HG03025 (cell line): Measurements from ENCODE around the gene ARL14EP.

Experiments
- ATAC-seq: cut with Tn5 transposase; IDR thresholded peaks from one replicate; pipeline ENCODE4 v1.9.1; 2021; ENCODE audit warnings: mild to moderate bottlenecking, moderate library complexity; ENCODE audit not compliant: unreplicated experiment, low FRiP score

ARL14EP gene

DNA sequence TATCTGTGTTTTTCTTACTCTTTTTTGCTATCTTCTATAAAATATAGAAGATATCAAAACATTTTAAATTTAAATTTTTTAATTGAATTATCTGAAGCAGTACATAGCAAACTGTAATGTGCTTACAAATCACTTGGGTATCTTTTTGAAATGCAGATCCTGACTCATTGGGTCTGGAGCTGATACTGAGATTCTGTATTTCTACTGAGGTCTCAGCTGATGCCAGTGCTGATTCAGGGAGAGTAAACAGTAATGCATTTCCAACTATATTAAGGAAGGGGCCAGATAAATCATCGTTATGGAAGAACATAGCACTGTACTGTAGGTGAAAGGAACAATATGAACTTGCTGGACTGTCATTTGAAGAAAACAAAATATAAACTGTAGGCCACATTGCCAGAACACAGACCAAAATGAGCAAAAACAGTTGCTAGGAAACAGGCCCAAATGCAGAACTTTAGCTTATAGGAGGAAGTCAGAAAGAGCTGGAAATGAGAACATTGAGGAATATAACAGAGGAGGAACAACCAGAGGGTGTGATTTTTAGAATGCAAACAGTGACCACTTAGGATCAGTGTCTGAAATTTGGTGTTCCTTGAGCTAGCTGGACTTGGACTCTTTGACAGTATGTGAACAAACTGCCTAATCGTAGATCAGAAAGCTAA is 3.3 kb downstream of the ARL14EP start:
- no peak for ATAC-seq

DNA sequence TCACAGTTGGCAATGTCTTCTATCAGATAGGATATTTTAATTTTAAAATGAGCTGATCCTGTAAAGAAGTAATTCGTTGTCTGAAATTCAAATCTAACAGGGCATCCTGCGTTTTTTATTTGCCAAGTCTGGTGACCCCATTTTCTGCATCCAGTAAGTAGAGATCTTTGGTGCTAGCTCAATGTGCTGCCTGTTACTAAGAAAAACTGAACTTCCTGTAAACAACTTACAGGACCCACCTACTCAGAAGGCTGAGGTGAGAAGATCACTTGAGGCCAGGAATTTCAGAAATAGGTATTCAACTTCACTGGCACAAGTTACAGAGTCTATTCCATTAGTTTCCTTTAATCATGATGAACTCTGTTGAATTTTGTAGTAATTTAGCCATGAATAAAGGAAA is 4.0 kb downstream of the ARL14EP start:
- ATAC-seq = no peak

- no peak for ATAC-seq
These were observed 5.8 kb downstream of the ARL14EP start for GRCh38 chr11:30328681-30329080.

DNA sequence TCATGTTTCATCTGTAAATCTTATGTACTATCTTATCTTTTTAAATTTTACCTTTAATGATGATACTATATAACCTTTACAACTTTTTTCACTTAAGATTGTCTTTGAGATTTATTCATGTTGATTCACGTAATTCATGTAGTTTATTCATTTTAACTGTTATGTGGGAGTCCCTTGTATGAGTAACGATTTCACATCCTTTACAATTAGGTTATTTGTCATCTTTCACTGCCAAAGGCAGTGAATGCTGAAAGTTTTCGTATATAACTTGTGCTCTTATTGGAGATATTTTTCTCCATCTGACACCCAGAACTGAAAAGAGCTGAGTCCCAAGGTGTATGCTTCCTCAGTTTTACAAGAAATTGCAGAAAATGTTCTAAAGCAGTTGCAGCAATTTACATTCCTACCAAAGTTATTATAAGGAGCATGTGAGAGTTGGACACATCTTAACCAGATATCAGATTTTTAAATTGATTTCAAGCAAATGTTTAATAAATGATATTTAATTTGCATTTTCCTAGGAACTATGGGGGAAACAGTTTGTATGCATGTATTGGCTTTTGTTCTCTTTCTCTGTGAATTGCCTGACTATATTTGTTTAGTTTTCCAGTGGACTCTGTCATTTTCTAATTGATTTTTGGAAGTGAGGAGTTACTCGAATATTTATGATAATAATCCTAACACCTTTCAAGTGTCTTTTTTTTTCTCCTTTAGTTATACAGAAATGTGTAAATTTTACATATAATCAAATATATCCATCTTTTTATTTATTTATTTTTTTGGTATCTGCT is 6.4 kb downstream of the ARL14EP start:
- ATAC-seq = no peak

GRCh38 chr11:30333405-30333804 is 10.5 kb downstream of the ARL14EP start:
- no peak for ATAC-seq

- peak; percentile 97 for ATAC-seq
These were observed 19.8 kb downstream of the ARL14EP start for GRCh38 chr11:30342736-30343166.

DNA sequence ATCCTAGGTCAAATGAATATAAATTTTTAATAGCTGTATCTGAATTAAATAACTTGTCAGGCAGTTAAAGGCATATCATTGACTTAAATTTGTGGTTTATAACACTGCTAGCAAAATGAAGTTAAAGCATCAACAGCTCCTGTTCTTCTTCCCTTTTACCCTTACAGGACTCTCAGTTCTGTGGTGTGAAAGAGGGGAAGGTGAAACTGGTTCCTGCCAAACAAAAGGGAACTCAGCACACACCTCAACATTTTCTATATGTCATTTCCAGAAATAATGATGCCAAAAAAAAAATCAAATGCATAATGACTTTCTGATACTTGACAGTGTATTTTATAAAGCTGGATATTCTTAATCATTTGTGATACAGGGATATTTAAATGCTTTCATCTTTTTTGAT is 21.2 kb downstream of the ARL14EP start:
- ATAC-seq = peak; percentile 20

DNA sequence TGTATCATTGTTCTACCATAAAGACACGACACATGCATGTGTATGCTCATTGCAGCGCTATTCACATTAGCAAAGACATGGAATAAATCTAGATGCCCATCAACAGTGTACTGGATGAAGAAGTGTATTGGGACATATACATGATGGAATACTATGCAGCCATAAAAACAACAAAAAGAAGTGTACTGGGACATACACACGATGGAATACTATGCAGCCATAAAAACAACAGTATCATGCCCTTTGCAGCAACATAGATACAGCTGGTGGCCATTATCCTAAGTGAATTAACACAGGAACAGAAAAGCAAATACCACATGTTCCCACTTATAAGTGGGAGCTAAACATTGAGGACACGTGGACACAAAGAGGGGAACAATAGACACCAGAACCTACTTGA is 22.7 kb downstream of the ARL14EP start:
- no peak for ATAC-seq

DNA sequence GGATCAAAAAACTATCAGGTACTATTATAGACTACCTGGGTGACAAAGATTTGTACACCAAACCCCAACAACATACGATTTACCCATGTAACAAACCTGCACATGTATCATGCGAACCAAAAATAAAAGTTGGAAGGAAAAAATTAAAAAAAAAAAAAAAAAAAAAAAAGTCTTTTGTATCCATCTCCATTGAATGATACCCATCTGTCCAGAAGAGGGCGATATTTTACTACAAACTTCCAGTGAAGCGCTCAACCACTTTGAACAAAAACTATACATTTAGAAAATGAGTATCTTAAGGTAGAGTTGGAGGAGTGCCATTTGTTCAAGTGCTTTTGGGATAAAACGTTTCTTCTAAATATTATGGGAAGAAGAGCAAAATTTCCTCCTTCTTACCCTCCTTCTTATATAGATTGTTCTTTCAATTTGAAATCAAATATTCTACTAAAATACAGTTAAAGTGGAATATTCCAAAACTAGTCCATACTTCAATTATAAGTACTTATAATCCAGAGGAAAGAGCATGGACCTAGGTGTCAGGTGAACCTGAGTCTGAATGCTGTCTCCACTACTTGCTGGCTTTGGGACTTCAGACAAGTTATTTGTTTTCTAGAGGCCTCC is 23.3 kb downstream of the ARL14EP start:
- no peak for ATAC-seq

DNA sequence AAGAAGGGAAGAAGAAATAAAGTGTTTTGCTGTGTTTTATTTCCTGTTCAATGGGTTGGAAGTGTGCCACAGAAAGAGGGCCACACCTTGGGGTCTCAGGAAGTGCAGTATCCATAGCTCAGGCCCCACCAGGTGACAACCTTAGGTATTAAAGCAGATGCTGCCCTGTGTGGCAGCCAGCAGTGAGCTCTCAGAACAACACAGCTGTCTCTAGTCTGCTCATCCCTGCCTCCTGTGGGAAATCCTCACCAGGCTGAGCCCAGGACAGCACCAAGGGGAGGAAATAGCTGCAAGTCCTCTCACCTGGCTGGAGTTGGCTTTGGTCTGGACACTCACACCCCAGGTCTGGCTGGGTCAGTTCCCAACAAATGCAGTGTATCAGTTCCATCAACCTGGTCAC is 25.1 kb downstream of the ARL14EP start:
- no peak for ATAC-seq

DNA sequence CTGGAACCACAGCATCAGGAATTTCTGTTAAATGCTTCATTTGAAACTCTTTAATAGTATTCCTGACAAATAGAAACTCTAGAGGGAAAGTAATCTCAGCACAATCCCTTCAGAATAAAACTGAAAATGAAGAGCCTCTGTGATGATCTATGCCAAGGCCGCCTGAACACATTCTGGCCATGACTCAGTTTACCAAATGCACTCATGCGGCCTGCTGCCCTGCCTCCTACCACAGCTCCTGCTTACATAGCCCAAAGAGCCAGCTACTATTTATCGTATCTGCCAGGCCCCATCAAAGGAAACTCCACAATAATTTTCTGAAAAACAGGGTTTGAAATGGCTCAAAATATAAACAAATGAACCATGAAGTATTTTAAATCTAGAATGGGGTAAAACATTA is 27.0 kb downstream of the ARL14EP start:
- ATAC-seq = no peak

- ATAC-seq = no peak
These were observed 27.5 kb downstream of the ARL14EP start for GRCh38 chr11:30350384-30350783.

- ATAC-seq = no peak
These were observed 28.2 kb downstream of the ARL14EP start for GRCh38 chr11:30351061-30351460.

- ATAC-seq = no peak
These were observed 33.5 kb downstream of the ARL14EP start for GRCh38 chr11:30356391-30356790.

DNA sequence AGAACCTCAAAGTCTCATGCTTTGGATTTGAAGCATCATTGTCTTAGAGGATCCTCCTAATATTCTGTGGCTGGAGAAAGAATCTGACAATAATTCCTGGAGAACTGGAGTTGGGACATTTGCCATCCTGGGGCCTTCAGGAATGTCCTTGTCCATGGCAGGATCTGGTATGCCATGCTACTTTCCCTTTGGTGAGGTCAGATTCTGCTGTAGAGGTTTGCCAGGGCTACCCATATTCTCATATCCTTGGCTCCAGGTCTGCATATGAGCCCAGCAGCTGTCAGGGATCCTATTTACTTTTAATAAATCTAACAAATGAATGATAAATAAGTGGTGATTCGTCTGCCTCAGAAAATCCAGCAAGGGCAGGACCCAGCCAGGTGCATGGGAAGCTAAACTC is 35.0 kb downstream of the ARL14EP start:
- ATAC-seq = no peak

DNA sequence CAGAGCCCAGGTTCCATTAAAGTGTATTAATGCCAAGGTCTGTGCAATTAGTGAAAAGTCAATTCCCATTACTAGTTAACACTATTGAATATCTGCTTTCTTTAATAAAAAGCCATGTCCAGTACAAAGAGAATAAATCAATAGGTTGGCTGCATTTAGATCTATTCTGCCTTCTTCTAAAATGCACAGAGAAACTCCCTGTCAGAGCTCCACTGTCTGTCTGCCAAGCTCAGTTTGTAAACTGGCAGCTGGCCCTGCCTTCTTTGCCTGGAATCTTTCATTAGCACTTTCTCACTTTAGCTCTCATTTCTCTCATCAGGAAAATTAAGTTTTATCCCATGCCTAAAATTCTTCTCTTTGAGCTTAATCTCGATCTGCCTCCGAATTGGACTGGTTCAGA is 35.6 kb downstream of the ARL14EP start:
- no peak for ATAC-seq

DNA sequence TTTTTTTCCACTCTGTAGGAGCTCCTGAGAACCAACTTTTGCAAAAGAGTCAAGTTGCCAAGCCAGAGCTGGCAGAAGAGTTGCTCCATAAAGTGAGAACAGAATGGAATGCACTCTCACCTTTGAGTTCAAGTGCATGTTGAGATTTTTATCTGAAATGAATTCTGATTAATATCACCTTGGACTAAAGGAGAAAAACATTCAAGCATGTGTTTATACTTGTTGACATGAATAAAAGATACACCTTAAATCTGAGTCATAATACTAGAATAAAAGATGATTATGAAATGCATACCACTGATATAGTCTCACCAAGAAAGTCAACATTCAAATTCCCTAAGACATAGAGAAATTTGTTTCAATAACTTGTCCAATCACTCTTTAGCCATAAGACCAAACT is 37.8 kb downstream of the ARL14EP start:
- ATAC-seq = no peak

DNA sequence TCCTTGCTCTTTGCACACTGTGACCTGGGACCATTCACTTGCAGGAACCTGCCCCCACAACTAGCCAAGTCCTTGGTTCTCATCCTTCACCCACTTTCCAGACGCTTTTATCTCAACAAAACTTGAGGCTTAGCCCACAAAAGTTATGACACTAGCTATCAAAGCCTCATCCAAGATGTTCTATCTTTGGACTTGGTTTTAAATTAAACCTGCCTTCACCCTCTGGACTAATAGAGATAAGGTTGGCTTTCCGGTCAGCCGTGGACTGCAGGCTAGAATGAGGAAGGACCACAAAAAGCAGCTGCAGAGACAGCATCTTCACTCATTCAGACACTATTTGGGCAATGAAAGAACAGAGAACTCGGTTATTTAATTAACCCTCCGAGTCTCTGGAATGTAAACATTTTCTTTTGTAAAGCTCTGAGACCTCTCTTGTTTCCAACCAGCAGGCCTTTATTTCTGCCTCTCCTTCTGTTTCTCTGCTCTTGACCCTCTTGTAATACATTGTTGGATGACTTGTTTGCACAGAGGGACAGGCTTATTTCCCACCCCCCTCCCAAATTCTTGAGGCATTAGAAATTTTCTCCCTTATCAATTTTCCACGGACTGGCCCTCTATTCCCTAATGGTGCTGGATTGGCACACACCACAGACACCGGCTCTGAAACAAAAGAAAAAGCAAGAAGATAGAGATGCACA is 41.4 kb downstream of the ARL14EP start:
- ATAC-seq = no peak

- ATAC-seq = no peak
These were observed 42.1 kb downstream of the ARL14EP start for GRCh38 chr11:30364837-30365482.

GRCh38 chr11:30365793-30366517 is 43.1 kb downstream of the ARL14EP start:
- ATAC-seq = peak; percentile 53
